H9 (cell line): ENCODE measurements around the gene VSTM4. TPM values are rescaled to one million over a fixed set of nuclear protein-coding genes. Genes with fewer than 3 reads are reported as not detected.

ENCODE experiments used
- DNase-seq: peaks from one replicate; pipeline ENCODE4 v3.0.0-alpha.2; 2017
- H2AFZ ChIP-seq: one replicate; pipeline ENCODE4 v1.6.1; 2013; ENCODE audit warnings: mild to moderate bottlenecking, low read length, control low read depth, moderate library complexity
- H2AK5ac ChIP-seq: 2 replicates; pipeline ENCODE4 v1.6.1; 2013; ENCODE audit warnings: low read length, control low read depth, mixed read lengths; ENCODE audit not compliant: insufficient read length
- H2BK120ac ChIP-seq: one replicate; pipeline ENCODE4 v1.6.1; 2013; ENCODE audit warnings: low read depth, mild to moderate bottlenecking, low read length, control low read depth, inconsistent platforms; ENCODE audit not compliant: poor library complexity, severe bottlenecking
- H2BK12ac ChIP-seq: 2 replicates; pipeline ENCODE4 v1.6.1; 2013; ENCODE audit warnings: low read length, control low read depth, mixed read lengths, low read depth; ENCODE audit not compliant: insufficient read length
- H2BK15ac ChIP-seq: 2 replicates; pipeline ENCODE4 v1.6.1; 2013; ENCODE audit warnings: low read depth, low read length, control low read depth
- H2BK20ac ChIP-seq: one replicate; pipeline ENCODE4 v1.6.1; 2013; ENCODE audit warnings: low read depth, mild to moderate bottlenecking, low read length, control low read depth, inconsistent platforms; ENCODE audit not compliant: poor library complexity, severe bottlenecking
- H2BK5ac ChIP-seq: 2 replicates; pipeline ENCODE4 v1.6.1; 2013; ENCODE audit warnings: low read length, control low read depth, mixed read lengths; ENCODE audit not compliant: insufficient read length
- H3K14ac ChIP-seq: 2 replicates; pipeline ENCODE4 v1.6.1; 2013; ENCODE audit warnings: low read length, control low read depth; ENCODE audit not compliant: insufficient read depth
- H3K18ac ChIP-seq: 2 replicates; pipeline ENCODE4 v1.6.1; 2013; ENCODE audit warnings: low read depth, mild to moderate bottlenecking, mixed read lengths, low read length, control low read depth; ENCODE audit not compliant: insufficient read length
- H3K23ac ChIP-seq: 2 replicates; pipeline ENCODE4 v1.6.1; 2013; ENCODE audit warnings: low read length, control low read depth, mixed read lengths, low read depth; ENCODE audit not compliant: insufficient read length
- H3K23me2 ChIP-seq: 2 replicates; pipeline ENCODE4 v1.6.1; 2013; ENCODE audit warnings: low read depth, mild to moderate bottlenecking, mixed read lengths, low read length, control low read depth; ENCODE audit not compliant: insufficient read length, poor library complexity, severe bottlenecking
- H3K27ac ChIP-seq: 2 replicates; pipeline ENCODE4 v1.5.1; 2013; ENCODE audit warnings: low read length, control low read depth, mixed read lengths, low read depth; ENCODE audit not compliant: insufficient read length
- H3K27me3 ChIP-seq: 2 replicates; pipeline ENCODE4 v1.6.1; 2013; ENCODE audit warnings: low read length, control low read depth, inconsistent platforms; ENCODE audit not compliant: insufficient read depth
- H3K4ac ChIP-seq: 2 replicates; pipeline ENCODE4 v1.6.1; 2013; ENCODE audit warnings: low read depth, mild to moderate bottlenecking, control low read depth, inconsistent platforms, low read length, moderate library complexity
- H3K4me1 ChIP-seq: 2 replicates; pipeline ENCODE4 v1.6.1; 2013; ENCODE audit warnings: low read length, control low read depth, inconsistent platforms; ENCODE audit not compliant: insufficient read depth
- H3K4me2 ChIP-seq: 2 replicates; pipeline ENCODE4 v1.6.1; 2013; ENCODE audit warnings: low read length, control low read depth, mixed read lengths; ENCODE audit not compliant: insufficient read length, insufficient read depth
- H3K56ac ChIP-seq: 2 replicates; pipeline ENCODE4 v1.6.1; 2013; ENCODE audit warnings: low read depth, mild to moderate bottlenecking, mixed read lengths, low read length, control low read depth; ENCODE audit not compliant: insufficient read length
- H3K79me1 ChIP-seq: 2 replicates; pipeline ENCODE4 v1.6.1; 2013; ENCODE audit warnings: low read depth, mild to moderate bottlenecking, moderate library complexity, low read length, control low read depth, inconsistent platforms; ENCODE audit not compliant: insufficient read depth, poor library complexity, severe bottlenecking
- H3K79me2 ChIP-seq: 2 replicates; pipeline ENCODE4 v1.6.1; 2013; ENCODE audit warnings: low read length, control low read depth, inconsistent platforms; ENCODE audit not compliant: insufficient read depth
- H3K9ac ChIP-seq: 2 replicates; pipeline ENCODE4 v1.6.1; 2013; ENCODE audit warnings: low read length, control low read depth, mixed read lengths; ENCODE audit not compliant: insufficient read length; ENCODE audit errors: extremely low read depth
- H3K9me3 ChIP-seq: one replicate; pipeline ENCODE4 v1.6.1; 2013; ENCODE audit warnings: low read depth, low read length, inconsistent platforms; ENCODE audit not compliant: control insufficient read depth
- H3T11ph ChIP-seq: one replicate; pipeline ENCODE4 v1.6.1; 2013; ENCODE audit warnings: mild to moderate bottlenecking, low read length, control low read depth, inconsistent platforms
- H4K20me1 ChIP-seq: one replicate; pipeline ENCODE4 v1.6.1; 2013; ENCODE audit not compliant: control insufficient read depth, insufficient read length, insufficient read depth
- H4K5ac ChIP-seq: 2 replicates; pipeline ENCODE4 v1.6.1; 2013; ENCODE audit warnings: low read depth, mild to moderate bottlenecking, mixed read lengths, low read length, control low read depth; ENCODE audit not compliant: insufficient read length
- H4K8ac ChIP-seq: replicated peaks from 2 replicates; pipeline ENCODE4 v1.6.1; 2013; ENCODE audit warnings: low read length, control low read depth, mixed read lengths, low read depth; ENCODE audit not compliant: insufficient read length
- H4K91ac ChIP-seq: 2 replicates; pipeline ENCODE4 v1.6.1; 2013; ENCODE audit warnings: low read depth, mild to moderate bottlenecking, moderate library complexity, mixed read lengths, low read length, control low read depth; ENCODE audit not compliant: insufficient read length
- H3K27ac Mint-ChIP-seq, 3 experiments: 2 replicates in 2 of 3; 3 replicates in 1 of 3; pipeline ENCODE4 v1.8.0; 2020 to 2021; ENCODE audit warnings: mixed read lengths in 3 of 3, mild to moderate bottlenecking in 1 of 3, moderate library complexity in 1 of 3
- H3K27me3 Mint-ChIP-seq: 2 replicates; pipeline ENCODE4 v1.8.0; 2021; ENCODE audit warnings: low read depth, mild to moderate bottlenecking, moderate library complexity, mixed read lengths
- H3K36me3 Mint-ChIP-seq, 3 experiments: 2 replicates in 2 of 3; 3 replicates in 1 of 3; pipeline ENCODE4 v1.8.0; 2020 to 2021; ENCODE audit warnings: low read depth in 3 of 3, mixed read lengths in 3 of 3; ENCODE audit not compliant: insufficient read depth in 1 of 3
- H3K4me1 Mint-ChIP-seq, 2 experiments: 2 replicates each; pipeline ENCODE4 v1.8.0; 2020; ENCODE audit warnings: mixed read lengths in 2 of 2
- H3K4me3 Mint-ChIP-seq, 2 experiments: 2 replicates in 1 of 2; 3 replicates in 1 of 2; pipeline ENCODE4 v1.8.0; 2020 to 2021; ENCODE audit warnings: mild to moderate bottlenecking in 2 of 2, mixed read lengths in 2 of 2, moderate library complexity in 1 of 2
- H3K9me3 Mint-ChIP-seq, 2 experiments: 2 replicates in 1 of 2; 3 replicates in 1 of 2; pipeline ENCODE4 v1.8.0; 2020; ENCODE audit warnings: mild to moderate bottlenecking in 2 of 2, mixed read lengths in 2 of 2, moderate library complexity in 1 of 2
- CTCF ChIP-seq: fragments of 200-600 bp; sonication (generic); conservative IDR thresholded peaks from 3 replicates; pipeline ENCODE4 v1.8.0; 2021; ENCODE audit warnings: antibody characterized with exemption, mild to moderate bottlenecking
- WGBS: extraction: QIAGEN DNeasy Blood & Tissue Kit; methylation state at CpG from one replicate; pipeline ENCODE4 v1.1.7; 2013; ENCODE audit warnings: missing lambda C conversion rate, low lambda C conversion rate, mixed read lengths; ENCODE audit not compliant: insufficient read length; ENCODE audit errors: extremely low coverage; 5-methylcytosine and 5-hydroxymethylcytosine counted together
- total RNA-seq: library from RNA; stranded (reverse); gene quantifications from 2 replicates; pipeline ENCODE4 v1.2.1, GENCODE V29; 2021

VSTM4 gene
- total RNA-seq, 1 experiment from 2014 or later, result 0.44 TPM

- DNase-seq, result no peak
- H3K23me2 ChIP-seq, result no peaks in the 10 kb centered on the region
- H3K9ac ChIP-seq, result no peak overlapping the region
- H2BK12ac ChIP-seq, result no peak overlapping the region
- Mint-ChIP-seq H3K9me3 (no peaks in the 10 kb centered on the region), H3K4me3 (no peak overlapping the region), H3K36me3 (no peaks in the 10 kb centered on the region), H3K4me1 (peaks cover 7 to 8% of the 10 kb centered on the region in 2 experiments; a peak in 3 of 4 replicates), H3K27me3 (peaks cover 7% of the 10 kb centered on the region; the same call in 1 of the 2 replicates), H3K27ac (no peak overlapping the region; a peak in 1 of 7 replicates)
- no peak overlapping the region for H2BK15ac ChIP-seq
- no peaks in the 10 kb centered on the region for H3K4me1 ChIP-seq
- H3K56ac ChIP-seq, result no peak overlapping the region
- H3T11ph ChIP-seq, result no peak overlapping the region
- no peak overlapping the region for H2BK20ac ChIP-seq
- no peak overlapping the region for H3K23ac ChIP-seq
- no CpG with 5 or more reads among the region's 17 CpGs for WGBS
- no peak overlapping the region for H3K27ac ChIP-seq
- no peak overlapping the region for H3K18ac ChIP-seq
- no peak overlapping the region for H3K4me2 ChIP-seq
- no peak overlapping the region for H2BK5ac ChIP-seq
- H3K79me1 ChIP-seq, result no peaks in the 10 kb centered on the region
- no peaks in the 10 kb centered on the region for H3K27me3 ChIP-seq
- H2AK5ac ChIP-seq, result no peak overlapping the region
- H2AFZ ChIP-seq, result no peak overlapping the region
- no peak overlapping the region for H4K5ac ChIP-seq
- no peak overlapping the region for H4K91ac ChIP-seq
- TF ChIP-seq CTCF, result no peak
- H2BK120ac ChIP-seq, result no peak overlapping the region
- no peaks in the 10 kb centered on the region for H4K20me1 ChIP-seq
- no peaks in the 10 kb centered on the region for H3K9me3 ChIP-seq
- H3K79me2 ChIP-seq, result no peaks in the 10 kb centered on the region
- no peak overlapping the region for H4K8ac ChIP-seq
- H3K14ac ChIP-seq, result no peak overlapping the region
- no peak overlapping the region for H3K4ac ChIP-seq
Measured at GRCh38 chr10:49001870-49002672, 113.3 kb downstream of the VSTM4 start.
